Endothelial cell (in vitro differentiated cells): ENCODE measurements around the gene CCDC154. TPM values are rescaled to one million over a fixed set of nuclear protein-coding genes. Genes with fewer than 3 reads are reported as not detected.

ENCODE experiments used
- DNase-seq: peaks from one replicate; pipeline ENCODE4 v3.0.0; 2021; ENCODE audit warnings: low spot score
- H3K27ac Mint-ChIP-seq: one replicate; pipeline ENCODE4 v1.8.0; 2021; ENCODE audit warnings: mixed read lengths, inconsistent platforms; ENCODE audit not compliant: unreplicated experiment
- H3K27me3 Mint-ChIP-seq: one replicate; pipeline ENCODE4 v1.8.0; 2021; ENCODE audit warnings: mild to moderate bottlenecking, moderate library complexity, mixed read lengths, inconsistent platforms; ENCODE audit not compliant: unreplicated experiment
- H3K36me3 Mint-ChIP-seq: one replicate; pipeline ENCODE4 v1.8.0; 2021; ENCODE audit warnings: mild to moderate bottlenecking, low read depth, mixed read lengths, inconsistent platforms; ENCODE audit not compliant: unreplicated experiment
- H3K4me1 Mint-ChIP-seq: one replicate; pipeline ENCODE4 v1.8.0; 2021; ENCODE audit warnings: mild to moderate bottlenecking, mixed read lengths, inconsistent platforms; ENCODE audit not compliant: unreplicated experiment
- H3K4me3 Mint-ChIP-seq: one replicate; pipeline ENCODE4 v1.8.0; 2021; ENCODE audit warnings: mild to moderate bottlenecking, mixed read lengths, inconsistent platforms; ENCODE audit not compliant: unreplicated experiment
- H3K9me3 Mint-ChIP-seq: one replicate; pipeline ENCODE4 v1.8.0; 2021; ENCODE audit warnings: mixed read lengths, inconsistent platforms; ENCODE audit not compliant: unreplicated experiment
- total RNA-seq: library from RNA; stranded (reverse); fragmentation: NEBNext Ultra II Directional; extraction: Animal tissue kit (Norgen Biotek cat#: 25700); gene quantifications from one replicate; pipeline ENCODE4 v1.2.1, GENCODE V29; 2021; ENCODE audit not compliant: unreplicated experiment
- TF ChIP-seq, protein P1 (sequence below): fragments of 200-600 bp; sonication (generic); IDR thresholded peaks from one replicate; pipeline ENCODE4 v1.5.0; 2021; ENCODE audit warnings: antibody characterized with exemption; ENCODE audit not compliant: unreplicated experiment

Gene CCDC154
- total RNA-seq, 1 donor from 2014 or later: 2.4 TPM

DNA sequence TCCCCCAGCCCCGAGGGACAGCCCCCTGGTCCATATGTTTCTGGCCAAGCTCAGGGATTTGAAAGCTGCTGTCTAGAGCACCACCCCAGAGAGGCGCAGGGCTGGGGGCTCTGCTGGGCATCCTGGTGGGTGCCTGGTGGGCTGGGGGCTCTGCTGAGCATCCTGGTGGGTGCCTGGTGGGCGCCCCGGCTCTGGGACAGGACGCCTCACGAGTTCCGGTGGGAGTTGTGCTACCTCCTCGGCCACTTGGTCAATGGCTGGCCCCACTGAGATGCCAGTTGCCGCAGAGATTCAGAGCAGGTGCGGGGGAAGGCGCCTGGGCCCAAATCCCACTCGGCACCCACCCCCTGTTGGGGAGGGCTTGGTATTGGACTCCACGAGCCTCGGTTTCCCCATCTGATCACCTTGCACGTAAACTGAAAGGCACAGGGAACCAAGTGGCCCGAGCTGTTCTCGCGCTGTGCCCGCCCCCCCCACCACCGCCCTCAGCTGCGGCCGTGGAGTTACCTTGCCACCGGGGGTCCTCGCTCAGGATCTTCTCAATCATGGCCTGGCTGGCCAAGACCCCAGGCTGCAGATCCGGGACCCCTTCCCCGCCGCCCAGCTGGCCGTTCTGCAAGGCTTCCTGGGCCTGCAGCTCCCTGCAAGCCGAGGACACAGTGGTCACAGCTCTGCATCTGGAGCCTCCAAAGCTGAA lies 43.1 kb downstream of the CCDC154 start:
- Mint-ChIP-seq H3K9me3 (no peaks in the 10 kb centered on the region), H3K36me3 (peaks cover 15% of the 10 kb centered on the region), H3K27me3 (peaks cover 8% of the 10 kb centered on the region), H3K27ac (no peak overlapping the region), H3K4me1 (no peaks in the 10 kb centered on the region), H3K4me3 (no peak overlapping the region)
- no peak for DNase-seq
- TF ChIP-seq, protein P1, sequence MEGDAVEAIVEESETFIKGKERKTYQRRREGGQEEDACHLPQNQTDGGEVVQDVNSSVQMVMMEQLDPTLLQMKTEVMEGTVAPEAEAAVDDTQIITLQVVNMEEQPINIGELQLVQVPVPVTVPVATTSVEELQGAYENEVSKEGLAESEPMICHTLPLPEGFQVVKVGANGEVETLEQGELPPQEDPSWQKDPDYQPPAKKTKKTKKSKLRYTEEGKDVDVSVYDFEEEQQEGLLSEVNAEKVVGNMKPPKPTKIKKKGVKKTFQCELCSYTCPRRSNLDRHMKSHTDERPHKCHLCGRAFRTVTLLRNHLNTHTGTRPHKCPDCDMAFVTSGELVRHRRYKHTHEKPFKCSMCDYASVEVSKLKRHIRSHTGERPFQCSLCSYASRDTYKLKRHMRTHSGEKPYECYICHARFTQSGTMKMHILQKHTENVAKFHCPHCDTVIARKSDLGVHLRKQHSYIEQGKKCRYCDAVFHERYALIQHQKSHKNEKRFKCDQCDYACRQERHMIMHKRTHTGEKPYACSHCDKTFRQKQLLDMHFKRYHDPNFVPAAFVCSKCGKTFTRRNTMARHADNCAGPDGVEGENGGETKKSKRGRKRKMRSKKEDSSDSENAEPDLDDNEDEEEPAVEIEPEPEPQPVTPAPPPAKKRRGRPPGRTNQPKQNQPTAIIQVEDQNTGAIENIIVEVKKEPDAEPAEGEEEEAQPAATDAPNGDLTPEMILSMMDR: no peak

DNA sequence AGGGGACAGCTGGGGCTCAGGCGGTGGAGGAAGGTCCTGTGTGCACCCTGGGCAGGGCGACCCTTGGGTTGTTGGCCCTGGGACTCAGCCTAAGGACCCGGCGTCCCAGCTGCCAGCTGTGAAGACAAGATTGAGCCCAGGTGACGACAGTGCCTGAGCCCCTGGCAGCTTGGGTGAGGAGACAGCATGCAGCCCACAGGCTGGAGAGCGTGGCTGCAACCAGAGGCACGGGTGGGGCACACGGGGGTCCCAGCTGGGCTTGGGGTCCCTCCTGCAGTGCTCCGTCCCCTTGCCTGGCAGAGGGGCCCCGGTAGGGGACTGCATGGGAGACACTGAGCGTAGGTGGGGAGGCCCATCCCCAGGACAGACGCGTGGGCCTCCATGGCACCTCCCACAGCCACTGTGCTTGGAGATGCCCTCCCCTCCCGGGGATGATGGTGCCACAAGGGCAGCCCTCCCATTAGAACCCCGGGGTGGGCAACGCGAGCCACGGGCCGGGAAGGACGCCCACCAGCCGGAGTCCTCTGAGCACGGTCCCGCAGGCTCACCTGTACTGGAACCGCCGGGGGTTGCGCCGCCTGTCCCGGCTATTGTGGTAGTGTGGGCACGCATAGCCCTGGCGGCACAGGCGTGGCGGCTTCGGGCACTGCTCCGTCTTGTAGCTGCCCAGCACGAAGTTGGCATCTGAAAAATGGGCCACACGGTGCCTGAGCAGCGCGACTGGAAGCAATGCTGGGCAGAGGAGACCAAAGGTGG lies 45.4 kb downstream of the CCDC154 start:
- TF ChIP-seq, protein P1: no peak
- Mint-ChIP-seq H3K9me3 (no peaks in the 10 kb centered on the region), H3K4me1 (no peaks in the 10 kb centered on the region), H3K27ac (no peak overlapping the region), H3K36me3 (peaks cover 15% of the 10 kb centered on the region), H3K27me3 (peaks cover 5% of the 10 kb centered on the region), H3K4me3 (no peak overlapping the region)
- DNase-seq: no peak

DNA sequence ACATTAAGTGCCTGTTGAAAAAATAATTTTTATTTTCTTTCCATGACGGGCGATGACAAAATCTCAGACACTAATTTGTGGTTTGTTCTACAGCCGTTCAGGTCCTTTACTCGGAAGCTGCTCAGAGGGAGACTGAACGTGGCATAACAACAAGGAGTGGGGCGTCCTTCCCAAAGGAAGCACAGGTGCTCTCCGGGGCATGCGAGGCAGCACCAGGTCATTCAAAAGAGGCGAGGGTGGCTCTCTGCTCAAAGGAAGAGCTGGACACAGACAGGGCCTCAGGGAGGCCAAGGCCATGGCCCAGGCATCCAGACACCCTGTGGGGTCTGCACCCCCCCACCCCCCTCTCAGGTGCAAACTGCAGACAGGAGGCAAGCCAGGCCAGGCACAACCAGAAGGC lies 46.0 kb downstream of the CCDC154 start:
- Mint-ChIP-seq H3K36me3 (peaks cover 14% of the 10 kb centered on the region), H3K4me1 (no peaks in the 10 kb centered on the region), H3K27me3 (peaks cover 4% of the 10 kb centered on the region), H3K9me3 (no peaks in the 10 kb centered on the region), H3K27ac (no peak overlapping the region), H3K4me3 (peak overlapping the region; percentile 18)
- TF ChIP-seq, protein P1: no peak
- no peak for DNase-seq

DNA sequence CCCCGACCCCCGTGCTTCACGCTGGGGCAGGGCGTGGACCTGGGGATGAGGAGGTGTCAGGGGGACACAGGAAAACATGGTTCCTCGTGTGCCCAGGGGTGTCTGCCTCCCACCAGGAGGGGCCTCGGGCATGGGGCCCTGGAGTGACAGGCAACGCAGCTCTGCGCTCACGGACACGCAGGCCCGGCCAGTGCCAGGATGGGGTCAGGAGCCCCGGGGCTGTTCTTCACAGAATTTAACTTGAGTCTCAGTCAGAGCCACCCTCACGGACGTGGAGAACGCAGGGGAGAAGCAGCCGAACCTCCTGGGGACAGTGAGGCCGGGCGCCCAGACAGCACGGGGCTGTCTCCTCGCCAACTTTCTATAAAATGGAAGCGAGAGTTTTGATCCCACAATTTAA lies 46.6 kb downstream of the CCDC154 start:
- no peak for DNase-seq
- H3K27ac Mint-ChIP-seq: no peak overlapping the region
- peaks cover 12% of the 10 kb centered on the region for H3K36me3 Mint-ChIP-seq
- no peak overlapping the region for H3K4me3 Mint-ChIP-seq
- H3K9me3 Mint-ChIP-seq: no peaks in the 10 kb centered on the region
- no peaks in the 10 kb centered on the region for H3K4me1 Mint-ChIP-seq
- peaks cover 2% of the 10 kb centered on the region for H3K27me3 Mint-ChIP-seq
- TF ChIP-seq, protein P1: no peak

DNA sequence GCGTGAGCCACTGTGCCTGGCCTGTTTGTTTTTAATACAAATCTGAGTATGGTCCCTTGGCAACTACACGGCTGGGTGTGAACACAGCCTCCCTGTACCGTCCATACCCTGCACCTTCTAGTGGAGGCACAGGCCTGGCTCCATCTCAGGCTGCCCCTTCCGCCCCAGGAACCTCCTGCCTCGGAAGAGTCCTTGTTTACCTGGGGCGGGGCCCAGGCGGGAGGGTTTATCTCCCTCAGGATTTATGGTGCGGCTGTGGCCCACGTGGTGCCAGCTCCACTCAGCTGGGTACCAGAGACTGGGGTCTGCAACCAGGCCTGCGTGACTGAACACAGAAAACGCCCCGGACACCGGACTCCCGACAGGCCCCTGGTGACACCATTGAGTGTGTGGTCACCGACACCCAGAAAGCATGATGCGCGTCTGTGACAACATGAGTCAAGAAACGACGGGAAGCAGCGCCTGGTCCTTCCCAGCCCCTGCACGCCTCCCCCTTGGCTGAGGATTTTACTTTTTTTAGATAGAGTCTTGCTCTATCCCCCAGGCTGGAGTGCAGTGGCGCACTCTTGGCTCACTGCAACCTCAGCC lies 48.8 kb downstream of the CCDC154 start:
- no peaks in the 10 kb centered on the region for H3K9me3 Mint-ChIP-seq
- no peak overlapping the region for H3K4me3 Mint-ChIP-seq
- peaks cover 6% of the 10 kb centered on the region for H3K36me3 Mint-ChIP-seq
- TF ChIP-seq, protein P1: no peak
- no peaks in the 10 kb centered on the region for H3K4me1 Mint-ChIP-seq
- DNase-seq: no peak
- H3K27ac Mint-ChIP-seq: no peak overlapping the region
- peaks cover 2% of the 10 kb centered on the region for H3K27me3 Mint-ChIP-seq
